SK-N-SH treated with all-trans-retinoic acid at 6 μM for 48 hours (cell line): ENCODE data around the gene HSPA2.

Experiments used
- ATAC-seq: fragments of 200-7000 bp; cut with Tn5 transposase; 3 replicates; pipeline ENCODE4 v1.9.1; 2020; ENCODE audit warnings: mild to moderate bottlenecking, moderate library complexity
- ARNTL ChIP-seq: fragments of 450-650 bp; formaldehyde crosslinking; IDR thresholded peaks from 2 replicates; pipeline ENCODE4 v1.5.0; 2020; ENCODE audit warnings: low read depth, mild to moderate bottlenecking, moderate library complexity, borderline replicate concordance
- BACH2 ChIP-seq: fragments of 250-450 bp; sonication (Bioruptor Pico); IDR thresholded peaks from 2 replicates; pipeline ENCODE4 v1.9.0; 2021; ENCODE audit warnings: mild to moderate bottlenecking, borderline replicate concordance
- CREB5 ChIP-seq: fragments of 250-450 bp; sonication (Bioruptor Pico); IDR thresholded peaks from 2 replicates; pipeline ENCODE4 v1.5.1; 2020; ENCODE audit warnings: low read depth, mild to moderate bottlenecking, moderate library complexity
- GLIS3 ChIP-seq: fragments of 250-450 bp; sonication (Bioruptor Pico); IDR thresholded peaks from 2 replicates; pipeline ENCODE4 v1.5.0; 2020; ENCODE audit warnings: mild to moderate bottlenecking, moderate library complexity
- ISL1 ChIP-seq: fragments of 250-450 bp; sonication (Bioruptor Pico); IDR thresholded peaks from 2 replicates; pipeline ENCODE4 v2.1.2; 2022; ENCODE audit warnings: mild to moderate bottlenecking, moderate library complexity
- PATZ1 ChIP-seq: fragments of 250-450 bp; sonication (Bioruptor Pico); IDR thresholded peaks from 2 replicates; pipeline ENCODE4 v1.8.0; 2020; ENCODE audit warnings: mild to moderate bottlenecking, moderate library complexity, borderline replicate concordance
- PPARA ChIP-seq: fragments of 250-450 bp; sonication (Bioruptor Pico); IDR thresholded peaks from 2 replicates; pipeline ENCODE4 v1.5.0; 2020; ENCODE audit warnings: mild to moderate bottlenecking, borderline replicate concordance
- SNAI2 ChIP-seq: fragments of 250-450 bp; sonication (Bioruptor Pico); IDR thresholded peaks from 2 replicates; pipeline ENCODE4 v1.5.0; 2020; ENCODE audit warnings: mild to moderate bottlenecking, moderate library complexity
- TCF4 ChIP-seq: fragments of 250-450 bp; sonication (Bioruptor Pico); IDR thresholded peaks from 2 replicates; pipeline ENCODE4 v1.8.0; 2021; ENCODE audit warnings: mild to moderate bottlenecking, moderate library complexity, borderline replicate concordance
- TOX ChIP-seq: fragments of 250-450 bp; sonication (Bioruptor Pico); IDR thresholded peaks from 2 replicates; pipeline ENCODE4 v1.8.0; 2021; ENCODE audit warnings: mild to moderate bottlenecking, moderate library complexity, borderline replicate concordance
- ZC3H10 ChIP-seq: fragments of 250-450 bp; sonication (Bioruptor Pico); IDR thresholded peaks from 2 replicates; pipeline ENCODE4 v1.5.1; 2021; ENCODE audit warnings: mild to moderate bottlenecking, moderate library complexity
- ZFP3 ChIP-seq: fragments of 250-450 bp; sonication (Bioruptor Pico); IDR thresholded peaks from 2 replicates; pipeline ENCODE4 v1.5.0; 2020; ENCODE audit warnings: mild to moderate bottlenecking, moderate library complexity
- ZFP30 ChIP-seq: fragments of 450-650 bp; formaldehyde crosslinking; IDR thresholded peaks from 2 replicates; pipeline ENCODE4 v1.5.0; 2022; ENCODE audit warnings: mild to moderate bottlenecking, moderate library complexity
- ZNF565 ChIP-seq: fragments of 450-650 bp; formaldehyde crosslinking; conservative IDR thresholded peaks from 2 replicates; pipeline ENCODE4 v1.5.0; 2020; ENCODE audit warnings: low read depth, mild to moderate bottlenecking, moderate library complexity
- ZNF70 ChIP-seq: fragments of 450-650 bp; formaldehyde crosslinking; IDR thresholded peaks from 2 replicates; pipeline ENCODE4 v1.5.0; 2020; ENCODE audit warnings: mild to moderate bottlenecking, moderate library complexity
- ZNF8 ChIP-seq: fragments of 450-650 bp; formaldehyde crosslinking; IDR thresholded peaks from 2 replicates; pipeline ENCODE4 v1.5.0; 2020; ENCODE audit warnings: mild to moderate bottlenecking, moderate library complexity
- TF ChIP-seq, protein P1 (sequence below): fragments of 250-450 bp; sonication (Bioruptor Pico); IDR thresholded peaks from 2 replicates; pipeline ENCODE4 v1.5.0; 2020; ENCODE audit warnings: mild to moderate bottlenecking, moderate library complexity

HSPA2 gene

DNA sequence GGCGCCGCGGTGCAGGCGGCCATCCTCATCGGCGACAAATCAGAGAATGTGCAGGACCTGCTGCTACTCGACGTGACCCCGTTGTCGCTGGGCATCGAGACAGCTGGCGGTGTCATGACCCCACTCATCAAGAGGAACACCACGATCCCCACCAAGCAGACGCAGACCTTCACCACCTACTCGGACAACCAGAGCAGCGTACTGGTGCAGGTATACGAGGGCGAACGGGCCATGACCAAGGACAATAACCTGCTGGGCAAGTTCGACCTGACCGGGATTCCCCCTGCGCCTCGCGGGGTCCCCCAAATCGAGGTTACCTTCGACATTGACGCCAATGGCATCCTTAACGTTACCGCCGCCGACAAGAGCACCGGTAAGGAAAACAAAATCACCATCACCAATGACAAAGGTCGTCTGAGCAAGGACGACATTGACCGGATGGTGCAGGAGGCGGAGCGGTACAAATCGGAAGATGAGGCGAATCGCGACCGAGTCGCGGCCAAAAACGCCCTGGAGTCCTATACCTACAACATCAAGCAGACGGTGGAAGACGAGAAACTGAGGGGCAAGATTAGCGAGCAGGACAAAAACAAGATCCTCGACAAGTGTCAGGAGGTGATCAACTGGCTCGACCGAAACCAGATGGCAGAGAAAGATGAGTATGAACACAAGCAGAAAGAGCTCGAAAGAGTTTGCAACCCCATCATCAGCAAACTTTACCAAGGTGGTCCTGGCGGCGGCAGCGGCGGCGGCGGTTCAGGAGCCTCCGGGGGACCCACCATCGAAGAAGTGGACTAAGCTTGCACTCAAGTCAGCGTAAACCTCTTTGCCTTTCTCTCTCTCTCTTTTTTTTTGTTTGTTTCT lies 1.7 kb downstream of the HSPA2 start:
- TF ChIP-seq ZNF8 (CRISPR knock-in tag) (no peak), TOX (CRISPR knock-in tag) (no peak), ARNTL (no peak), ZFP3 (CRISPR knock-in tag) (no peak), CREB5 (no peak), TCF4 (CRISPR knock-in tag) (no peak)
- TF ChIP-seq, protein P1, sequence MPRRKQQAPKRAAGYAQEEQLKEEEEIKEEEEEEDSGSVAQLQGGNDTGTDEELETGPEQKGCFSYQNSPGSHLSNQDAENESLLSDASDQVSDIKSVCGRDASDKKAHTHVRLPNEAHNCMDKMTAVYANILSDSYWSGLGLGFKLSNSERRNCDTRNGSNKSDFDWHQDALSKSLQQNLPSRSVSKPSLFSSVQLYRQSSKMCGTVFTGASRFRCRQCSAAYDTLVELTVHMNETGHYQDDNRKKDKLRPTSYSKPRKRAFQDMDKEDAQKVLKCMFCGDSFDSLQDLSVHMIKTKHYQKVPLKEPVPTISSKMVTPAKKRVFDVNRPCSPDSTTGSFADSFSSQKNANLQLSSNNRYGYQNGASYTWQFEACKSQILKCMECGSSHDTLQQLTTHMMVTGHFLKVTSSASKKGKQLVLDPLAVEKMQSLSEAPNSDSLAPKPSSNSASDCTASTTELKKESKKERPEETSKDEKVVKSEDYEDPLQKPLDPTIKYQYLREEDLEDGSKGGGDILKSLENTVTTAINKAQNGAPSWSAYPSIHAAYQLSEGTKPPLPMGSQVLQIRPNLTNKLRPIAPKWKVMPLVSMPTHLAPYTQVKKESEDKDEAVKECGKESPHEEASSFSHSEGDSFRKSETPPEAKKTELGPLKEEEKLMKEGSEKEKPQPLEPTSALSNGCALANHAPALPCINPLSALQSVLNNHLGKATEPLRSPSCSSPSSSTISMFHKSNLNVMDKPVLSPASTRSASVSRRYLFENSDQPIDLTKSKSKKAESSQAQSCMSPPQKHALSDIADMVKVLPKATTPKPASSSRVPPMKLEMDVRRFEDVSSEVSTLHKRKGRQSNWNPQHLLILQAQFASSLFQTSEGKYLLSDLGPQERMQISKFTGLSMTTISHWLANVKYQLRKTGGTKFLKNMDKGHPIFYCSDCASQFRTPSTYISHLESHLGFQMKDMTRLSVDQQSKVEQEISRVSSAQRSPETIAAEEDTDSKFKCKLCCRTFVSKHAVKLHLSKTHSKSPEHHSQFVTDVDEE (CRISPR knock-in tag), result no peak
- no peak for ATAC-seq

GRCh38 chr14:64542836-64543201 lies 2.3 kb downstream of the HSPA2 start:
- TF ChIP-seq GLIS3 (CRISPR knock-in tag) (no peak), SNAI2 (CRISPR knock-in tag) (no peak), BACH2 (CRISPR knock-in tag) (no peak), ZC3H10 (no peak), CREB5 (no peak), ZFP30 (CRISPR knock-in tag) (no peak), PATZ1 (CRISPR knock-in tag) (no peak)
- TF ChIP-seq, protein P1 (CRISPR knock-in tag), result no peak
- TF ChIP-seq, all 23 proteins: peak for 0
- no peak for ATAC-seq

GRCh38 chr14:64544607-64545312 lies 4.2 kb downstream of the HSPA2 start:
- no peak for ATAC-seq
- TF ChIP-seq PPARA (CRISPR knock-in tag) (no peak), PATZ1 (CRISPR knock-in tag) (no peak), SNAI2 (CRISPR knock-in tag) (no peak), ISL1 (no peak), GLIS3 (CRISPR knock-in tag) (no peak), BACH2 (CRISPR knock-in tag) (no peak), ZNF70 (CRISPR knock-in tag) (no peak), ZC3H10 (no peak), TOX (CRISPR knock-in tag) (no peak), ZFP30 (CRISPR knock-in tag) (no peak), ZNF565 (CRISPR knock-in tag) (no peak), ZFP3 (CRISPR knock-in tag) (no peak), ARNTL (no peak), TCF4 (CRISPR knock-in tag) (no peak)
- TF ChIP-seq, protein P1 (CRISPR knock-in tag), result no peak
